GM12874 (cell line): Measurements from ENCODE around the gene REM2.

ENCODE experiments used
- CTCF ChIP-seq: IDR thresholded peaks from 2 replicates; pipeline ENCODE4 v1.5.1; 2011; ENCODE audit warnings: low read depth, mild to moderate bottlenecking, control low read depth, low read length, moderate library complexity; ENCODE audit not compliant: insufficient read depth

The REM2 gene

GRCh38 chr14:22923746-22924145 lies 40.7 kb downstream of the REM2 start:
- no peak for TF ChIP-seq CTCF

DNA sequence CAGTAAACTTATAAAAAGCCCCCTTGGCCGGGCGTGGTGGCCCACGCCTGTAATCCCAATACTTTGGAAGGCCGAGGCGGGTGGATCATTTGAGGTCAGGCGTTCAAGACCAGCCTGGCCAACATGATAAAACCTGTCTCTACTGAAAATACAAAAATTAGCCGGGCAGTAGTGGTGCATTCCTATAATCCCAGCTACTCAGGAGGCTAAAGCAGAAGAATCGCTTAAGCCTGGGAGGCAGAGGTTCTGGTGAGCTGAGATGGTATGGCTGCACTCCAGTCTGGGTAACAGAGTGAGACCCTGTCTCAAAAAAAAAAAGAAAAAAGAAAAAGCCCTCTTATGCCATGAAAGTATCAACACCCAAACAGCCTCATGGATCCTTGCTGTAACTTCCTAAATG lies 42.5 kb downstream of the REM2 start:
- no peak for TF ChIP-seq CTCF

GRCh38 chr14:22926316-22926715 lies 43.3 kb downstream of the REM2 start:
- TF ChIP-seq CTCF, result no peak

DNA sequence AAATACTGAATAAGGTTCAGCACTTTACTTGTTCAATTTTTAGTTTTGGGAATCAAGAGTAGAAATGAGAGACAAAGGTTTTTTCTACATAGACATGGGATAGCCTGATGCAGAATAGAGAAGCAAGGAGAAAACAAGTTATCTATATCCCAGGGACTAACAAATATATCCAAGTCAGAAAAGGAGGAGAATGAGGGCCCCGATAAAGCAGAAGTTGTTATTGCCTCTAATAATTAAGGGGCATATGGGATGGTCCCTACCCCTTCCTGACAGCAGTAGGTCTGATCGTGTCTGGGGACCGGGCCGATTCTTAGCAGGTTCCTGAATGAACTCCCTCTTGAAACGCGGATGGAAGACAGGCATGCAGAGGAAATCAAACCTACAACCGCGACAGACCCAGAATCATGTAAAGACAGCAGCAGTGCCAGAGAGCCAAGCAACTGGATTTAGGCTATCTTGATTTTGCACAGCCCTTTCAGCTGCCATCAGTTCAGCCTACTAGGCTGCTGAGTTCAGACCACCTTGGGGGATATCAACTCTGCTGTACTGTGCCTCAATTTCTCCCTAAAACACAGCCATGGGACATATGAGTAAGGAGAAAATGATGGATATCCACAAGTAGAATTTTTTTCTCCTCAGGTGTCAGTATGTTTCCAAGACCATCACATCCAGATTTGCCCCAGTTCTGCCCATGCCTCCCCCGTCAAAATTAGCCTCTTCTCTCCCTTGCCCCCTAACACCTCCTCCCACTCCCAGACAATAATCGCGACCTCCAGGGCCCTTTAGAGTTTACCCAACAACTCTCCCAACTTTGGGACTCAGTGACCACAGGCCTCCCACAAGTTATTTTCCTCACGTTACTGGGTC lies 45.4 kb downstream of the REM2 start:
- TF ChIP-seq CTCF, result no peak

GRCh38 chr14:22929104-22929960 lies 46.3 kb downstream of the REM2 start, which contains the start of gene PRMT5:
Gene PRMT5 (minus strand): TSS chr14:22929376. CDS start chr14:22929361, 15 bp downstream.
- no peak for TF ChIP-seq CTCF

GRCh38 chr14:22929961-22930364 lies 46.9 kb downstream of the REM2 start:
- TF ChIP-seq CTCF, result no peak

DNA sequence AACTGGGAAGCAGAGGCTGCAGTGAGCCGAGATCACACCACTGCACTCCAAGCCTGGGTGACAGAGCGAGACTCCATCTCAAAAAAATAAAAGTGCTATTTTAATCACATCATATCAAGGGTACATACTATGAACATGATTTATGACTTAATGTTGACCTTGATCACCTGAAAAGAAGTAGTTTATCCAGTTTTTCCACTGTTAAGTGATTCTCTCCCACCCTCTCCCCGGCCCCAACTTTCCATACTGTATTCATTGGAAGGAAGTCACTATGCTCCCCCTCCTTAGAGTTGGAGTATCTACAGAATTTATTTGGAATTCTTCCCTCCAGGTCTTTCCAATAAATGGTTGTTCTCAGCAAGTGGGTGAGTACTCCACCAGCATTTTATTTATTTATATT lies 49.1 kb downstream of the REM2 start:
- TF ChIP-seq CTCF, result no peak
